ENCODE results near the gene USP43. TPM values are rescaled to one million over a fixed set of nuclear protein-coding genes. Genes with fewer than 3 reads are reported as not detected.

The USP43 gene
- total RNA-seq, 1 experiment from 2014 or later, result 0.34 TPM

- ChIA-PET POLR2A (ENCODE audit: low non-redundant PET) (no interaction called here), CTCF (no interaction called here)
- Histone ChIP-seq H3K4me1 (ENCODE audit: insufficient read depth, low read length, poor library complexity, severe bottlenecking) (no peaks in the 10 kb centered on the region), H3K27ac (ENCODE audit: low read depth, low read length, poor library complexity, severe bottlenecking) (no peak overlapping the region), H3K36me3 (ENCODE audit: insufficient read depth, low read length, poor library complexity, severe bottlenecking) (no peaks in the 10 kb centered on the region), H3K4me3 (ENCODE audit: low read depth, low read length, poor library complexity, severe bottlenecking) (no peak overlapping the region), H3K27me3 (replicated peaks; ENCODE audit: insufficient read depth, low read depth, low read length, poor library complexity) (peaks cover 34% of the 10 kb centered on the region), H3K9me3 (ENCODE audit: low read depth, low read length, poor library complexity, severe bottlenecking) (no peaks in the 10 kb centered on the region)
- BruUV-seq (replicated peaks), result no TSS peak
- intact Hi-C loops (cut with micrococcal nuclease; ENCODE audit: unreplicated experiment), result no loop called here
- no peak for DNase-seq (ENCODE audit: low spot score)
- TF ChIP-seq EZH2 (IDR thresholded peaks at IDR 0.05; ENCODE audit: borderline replicate concordance, low read depth, low read length, poor library complexity, severe bottlenecking), result no peak
- no peak for TF ChIP-seq CTCF (conservative IDR thresholded peaks at IDR 0.05; ENCODE audit: low read depth, low read length)
Observed at GRCh38 chr17:9643611-9644010, 1.7 kb upstream of the USP43 start.

GRCh38 chr17:9645851-9646545 lies 681 bp downstream of the USP43 start:
- Histone ChIP-seq H3K27me3 (replicated peaks; ENCODE audit: insufficient read depth, low read depth, low read length, poor library complexity) (peaks cover 54% of the 10 kb centered on the region), H3K4me3 (ENCODE audit: low read depth, low read length, poor library complexity, severe bottlenecking) (peak overlapping the region; percentile 47), H3K36me3 (ENCODE audit: insufficient read depth, low read length, poor library complexity, severe bottlenecking) (no peaks in the 10 kb centered on the region), H3K27ac (ENCODE audit: low read depth, low read length, poor library complexity, severe bottlenecking) (no peak overlapping the region), H3K4me1 (ENCODE audit: insufficient read depth, low read length, poor library complexity, severe bottlenecking) (no peaks in the 10 kb centered on the region), H3K9me3 (ENCODE audit: low read depth, low read length, poor library complexity, severe bottlenecking) (no peaks in the 10 kb centered on the region)
- intact Hi-C loops (cut with micrococcal nuclease; ENCODE audit: unreplicated experiment), result no loop called here
- BruUV-seq (replicated peaks), result no TSS peak
- DNase-seq (ENCODE audit: low spot score), result no peak
- POLR2A ChIA-PET (ENCODE audit: low non-redundant PET), result no interaction called here
- TF ChIP-seq CTCF (conservative IDR thresholded peaks at IDR 0.05; ENCODE audit: low read depth, low read length) (0 out of 2 replicates have a peak, but pooled peaks have one; percentile 10), EZH2 (IDR thresholded peaks at IDR 0.05; ENCODE audit: borderline replicate concordance, low read depth, low read length, poor library complexity, severe bottlenecking) (peak; percentile 34)
- CTCF ChIA-PET, result interaction anchor here (1.0 kb wide), 1 partner anchor 122 kb away, joined by 14 read pairs; no protein-coding TSS in a partner anchor

- Histone ChIP-seq H3K27ac (ENCODE audit: low read depth, low read length, poor library complexity, severe bottlenecking) (no peak overlapping the region), H3K4me3 (ENCODE audit: low read depth, low read length, poor library complexity, severe bottlenecking) (no peak overlapping the region), H3K27me3 (replicated peaks; ENCODE audit: insufficient read depth, low read depth, low read length, poor library complexity) (peaks cover 59% of the 10 kb centered on the region), H3K9me3 (ENCODE audit: low read depth, low read length, poor library complexity, severe bottlenecking) (no peaks in the 10 kb centered on the region), H3K36me3 (ENCODE audit: insufficient read depth, low read length, poor library complexity, severe bottlenecking) (no peaks in the 10 kb centered on the region), H3K4me1 (ENCODE audit: insufficient read depth, low read length, poor library complexity, severe bottlenecking) (no peaks in the 10 kb centered on the region)
- no peak for DNase-seq (ENCODE audit: low spot score)
- intact Hi-C loops (cut with micrococcal nuclease; ENCODE audit: unreplicated experiment), result no loop called here
- no TSS peak for BruUV-seq (replicated peaks)
- TF ChIP-seq CTCF (conservative IDR thresholded peaks at IDR 0.05; ENCODE audit: low read depth, low read length) (no peak), EZH2 (IDR thresholded peaks at IDR 0.05; ENCODE audit: borderline replicate concordance, low read depth, low read length, poor library complexity, severe bottlenecking) (no peak)
- POLR2A ChIA-PET (ENCODE audit: low non-redundant PET), result no interaction called here
- CTCF ChIA-PET, result interaction anchor here (1.0 kb wide), 1 partner anchor 121 kb away, joined by 14 read pairs; no protein-coding TSS in a partner anchor
Observed at GRCh38 chr17:9646546-9646885, 1.2 kb downstream of the USP43 start.
